Esophagus squamous epithelium (tissue), 5 donors: Measurements from ENCODE around the gene MOB3A. TPM values are rescaled to one million over a fixed set of nuclear protein-coding genes. Genes with fewer than 3 reads are reported as not detected.
"Not testable (repeated sequence)": the region's sequence is repeated elsewhere in the genome, so short reads cannot be mapped to it uniquely, and the experiment has no call there.

Experiments used
- DNase-seq: peaks from one replicate; lab custom pipeline; 2025; lab: John Stamatoyannopoulos, UW
- H3K27ac ChIP-seq, 4 donors: fragments of 200-600 bp; sonication (generic); one replicate each; pipeline ENCODE4 v1.5.1; 2016 to 2019; ENCODE audit warnings: mild to moderate bottlenecking in 1 of 4
- H3K27me3 ChIP-seq, 4 donors: fragments of 200-600 bp; sonication (generic); 1 replicate in 3 of 4; 2 replicates in 1 of 4; pipeline versions ENCODE4 v1.5.1 to v1.6.0; 2017 to 2021; ENCODE audit warnings: antibody characterized with exemption in 1 of 4
- H3K36me3 ChIP-seq, 3 donors: fragments of 200-600 bp; sonication (generic); one replicate each; pipeline ENCODE4 v1.5.1; 2016 to 2019
- H3K4me1 ChIP-seq, 3 donors: fragments of 200-600 bp; sonication (generic); one replicate each; pipeline ENCODE4 v1.5.1; 2017 to 2019
- H3K4me3 ChIP-seq, 4 donors: fragments of 200-600 bp; sonication (generic); 1 replicate in 3 of 4; 2 replicates in 1 of 4; pipeline ENCODE4 v1.5.1; 2016 to 2019; ENCODE audit warnings: mild to moderate bottlenecking in 2 of 4, moderate library complexity in 1 of 4
- H3K9me3 ChIP-seq, 3 donors: fragments of 200-600 bp; sonication (generic); one replicate each; pipeline ENCODE4 v1.5.1; 2016 to 2019
- POLR2A ChIP-seq, 4 donors: fragments of 450-650 bp; IDR thresholded peaks; one replicate each; pipeline ENCODE4 v1.6.1; 2017; ENCODE audit warnings: antibody characterized with exemption in 4 of 4, mild to moderate bottlenecking in 4 of 4, moderate library complexity in 3 of 4
- WGBS, 2 donors: methylation state at CpG; one replicate each; pipeline ENCODE4 v1.1.5; 2018; 5-methylcytosine and 5-hydroxymethylcytosine counted together
- intact Hi-C: fragments of 100-400 bp; cut with DNase I; formaldehyde crosslinking; loops from one replicate; pipeline ENCODE4 v1.15.0; 2022
- total RNA-seq, 4 donors: library from RNA; depleted of rRNA; stranded (reverse); fragments of >200 nt; gene quantifications; one replicate each; pipeline ENCODE4 v1.1.0, GENCODE V29; 2016
- TF ChIP-seq, protein P1 (sequence below), 6 experiments: fragments of 450-650 bp in 4 of 6; fragments of 200-600 bp in 2 of 6; sonication (generic) in 2 of 6; IDR thresholded peaks; one replicate each; pipeline ENCODE4 v1.5.1; 2016 to 2019; ENCODE audit warnings: antibody characterized with exemption in 6 of 6, mild to moderate bottlenecking in 4 of 6, moderate library complexity in 4 of 6
- donor health status: DM: yes; HTN: yes; CAD: no.

Gene MOB3A
- total RNA-seq, 4 donors from 2014 or later = 22.9 to 26.9 (median 23.6) TPM

DNA sequence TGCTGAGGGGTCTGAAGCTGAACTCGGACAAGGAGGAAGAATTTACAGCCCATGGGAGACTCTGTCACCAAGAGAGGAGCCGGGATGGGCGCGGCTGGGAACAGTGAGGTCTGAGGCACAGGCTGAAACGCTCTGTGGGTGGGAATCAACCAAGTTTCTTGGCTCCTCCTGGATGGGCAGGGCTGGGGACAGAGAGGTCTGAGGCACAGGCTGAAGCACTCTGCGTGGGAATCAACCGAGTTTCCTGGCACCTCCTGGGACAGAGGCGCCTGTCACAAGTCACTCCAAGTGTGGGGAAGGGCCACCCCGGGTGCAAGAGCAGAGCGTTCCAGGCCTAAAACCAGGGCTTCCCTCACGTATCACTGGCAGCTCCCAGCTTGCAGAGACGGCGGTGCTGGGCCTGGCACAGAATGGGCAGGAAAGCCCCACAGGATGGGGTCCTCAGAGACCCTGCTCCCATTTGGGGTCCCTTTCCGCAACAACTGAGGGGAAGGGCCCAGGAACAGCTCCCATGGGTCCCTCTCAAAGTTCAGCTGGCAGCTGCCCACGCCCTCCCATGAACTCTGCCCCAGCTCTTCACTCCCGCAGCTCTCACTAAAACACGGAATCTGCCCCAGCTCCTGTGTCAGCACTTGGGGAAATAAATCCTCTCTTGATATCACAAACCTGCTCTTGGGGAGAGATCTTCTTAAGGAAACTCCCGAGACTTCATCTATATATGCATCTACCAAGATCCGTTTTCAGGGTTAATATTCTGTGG lies 36.8 kb upstream of the MOB3A start:
- TF ChIP-seq, protein P1, sequence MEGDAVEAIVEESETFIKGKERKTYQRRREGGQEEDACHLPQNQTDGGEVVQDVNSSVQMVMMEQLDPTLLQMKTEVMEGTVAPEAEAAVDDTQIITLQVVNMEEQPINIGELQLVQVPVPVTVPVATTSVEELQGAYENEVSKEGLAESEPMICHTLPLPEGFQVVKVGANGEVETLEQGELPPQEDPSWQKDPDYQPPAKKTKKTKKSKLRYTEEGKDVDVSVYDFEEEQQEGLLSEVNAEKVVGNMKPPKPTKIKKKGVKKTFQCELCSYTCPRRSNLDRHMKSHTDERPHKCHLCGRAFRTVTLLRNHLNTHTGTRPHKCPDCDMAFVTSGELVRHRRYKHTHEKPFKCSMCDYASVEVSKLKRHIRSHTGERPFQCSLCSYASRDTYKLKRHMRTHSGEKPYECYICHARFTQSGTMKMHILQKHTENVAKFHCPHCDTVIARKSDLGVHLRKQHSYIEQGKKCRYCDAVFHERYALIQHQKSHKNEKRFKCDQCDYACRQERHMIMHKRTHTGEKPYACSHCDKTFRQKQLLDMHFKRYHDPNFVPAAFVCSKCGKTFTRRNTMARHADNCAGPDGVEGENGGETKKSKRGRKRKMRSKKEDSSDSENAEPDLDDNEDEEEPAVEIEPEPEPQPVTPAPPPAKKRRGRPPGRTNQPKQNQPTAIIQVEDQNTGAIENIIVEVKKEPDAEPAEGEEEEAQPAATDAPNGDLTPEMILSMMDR (IDR thresholded peaks at IDR 0.05) = no peak
- TF ChIP-seq POLR2A (IDR thresholded peaks at IDR 0.05) = no peak
- no peaks in the 10 kb centered on the region for H3K4me1 ChIP-seq
- 86 to 91% methylated on average over 9 to 16 of the region's 19 CpGs for WGBS, 2 donors
- no peak overlapping the region for H3K27ac ChIP-seq
- no peaks in the 10 kb centered on the region for H3K9me3 ChIP-seq
- intact Hi-C loops = loop anchor here (10.0 kb wide), 1 partner anchor 178 kb away; no protein-coding TSS in a partner anchor
- H3K27me3 ChIP-seq = no peaks in the 10 kb centered on the region
- no peak overlapping the region for H3K4me3 ChIP-seq
- DNase-seq = no peak
- H3K36me3 ChIP-seq = peaks cover 39 to 93% (median 41%) of the 10 kb centered on the region in 3 donors

DNA sequence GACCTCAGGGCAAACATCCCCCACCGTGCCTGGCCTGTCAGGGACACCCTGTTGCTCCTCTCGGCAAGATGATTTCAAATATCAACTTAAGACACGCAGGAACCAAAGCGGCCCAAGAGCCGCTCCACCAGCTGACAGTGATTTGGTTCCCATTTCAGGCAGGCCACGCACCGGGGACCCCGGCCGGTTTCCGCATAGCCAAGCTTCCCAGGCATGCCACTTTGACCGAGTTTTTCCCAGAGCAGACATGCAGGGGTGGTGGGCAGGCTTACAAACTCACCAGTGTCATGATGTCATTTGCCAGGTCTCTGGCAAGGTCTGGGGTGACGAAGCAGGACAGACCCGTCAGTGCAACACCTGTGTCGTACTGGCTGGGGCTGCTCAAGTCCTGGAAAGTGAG lies 36.1 kb upstream of the MOB3A start:
- WGBS, 2 donors = 97 to 98% methylated on average over 6 to 11 of the region's 14 CpGs
- intact Hi-C loops = loop anchor here (10.0 kb wide), 1 partner anchor 177 kb away; no protein-coding TSS in a partner anchor
- DNase-seq = no peak
- no peaks in the 10 kb centered on the region for H3K9me3 ChIP-seq
- no peaks in the 10 kb centered on the region for H3K4me1 ChIP-seq
- H3K4me3 ChIP-seq = no peak overlapping the region
- no peak overlapping the region for H3K27ac ChIP-seq
- peaks cover 38 to 93% (median 38%) of the 10 kb centered on the region in 3 donors for H3K36me3 ChIP-seq
- H3K27me3 ChIP-seq = no peaks in the 10 kb centered on the region
- TF ChIP-seq, protein P1 (IDR thresholded peaks at IDR 0.05) = no peak
- TF ChIP-seq POLR2A (IDR thresholded peaks at IDR 0.05) = no peak

DNA sequence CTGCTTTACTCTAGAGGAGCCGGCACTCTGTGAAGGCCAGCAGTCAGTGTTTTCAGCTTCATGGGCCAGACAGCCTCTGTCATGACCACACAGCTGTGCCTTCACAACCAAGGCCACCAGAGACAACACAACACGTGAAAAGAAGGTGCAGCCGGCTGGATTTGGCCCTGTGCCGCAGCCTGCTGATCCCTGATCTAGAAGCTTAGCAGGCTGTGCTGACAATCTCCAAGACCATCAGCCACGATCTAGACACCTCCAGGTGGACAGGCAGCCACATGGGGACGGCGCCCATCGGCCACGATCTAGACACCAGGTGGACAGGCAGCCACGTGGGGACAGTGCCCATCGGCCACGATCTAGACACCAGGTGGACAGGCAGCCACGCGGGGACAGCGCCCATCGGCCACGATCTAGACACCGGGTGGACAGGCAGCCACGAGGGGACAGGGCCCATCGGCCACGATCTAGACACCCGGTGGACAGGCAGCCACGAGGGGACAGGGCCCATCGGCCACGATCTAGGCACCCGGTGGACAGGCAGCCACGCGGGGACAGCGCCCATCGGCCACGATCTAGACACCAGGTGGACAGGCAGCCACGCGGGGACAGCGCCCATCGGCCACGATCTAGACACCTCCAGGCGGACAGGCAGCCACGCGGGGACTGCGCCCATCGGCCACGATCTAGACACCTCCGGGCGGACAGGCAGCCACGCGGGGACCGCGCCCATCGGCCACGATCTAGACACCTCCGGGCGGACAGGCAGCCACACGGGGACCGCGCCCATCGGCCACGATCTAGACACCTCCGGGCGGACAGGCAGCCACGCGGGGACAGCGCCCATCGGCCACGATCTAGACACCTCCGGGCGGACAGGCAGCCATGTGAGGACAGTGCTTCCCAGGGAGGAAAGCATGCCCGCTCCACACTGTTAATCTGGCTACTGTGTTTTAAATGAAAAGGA lies 35.2 kb upstream of the MOB3A start:
- intact Hi-C loops = loop anchor here (10.0 kb wide), 1 partner anchor 176 kb away; no protein-coding TSS in a partner anchor
- not testable (repeated sequence) for H3K27ac ChIP-seq, H3K27me3 ChIP-seq, H3K4me3 ChIP-seq, H3K9me3 ChIP-seq, DNase-seq, H3K4me1 ChIP-seq
- peaks cover 33 to 93% (median 44%) of the 10 kb centered on the region in 3 donors for H3K36me3 ChIP-seq
- WGBS, 2 donors = 87 to 92% methylated on average over 18 to 30 of the region's 67 CpGs

DNA sequence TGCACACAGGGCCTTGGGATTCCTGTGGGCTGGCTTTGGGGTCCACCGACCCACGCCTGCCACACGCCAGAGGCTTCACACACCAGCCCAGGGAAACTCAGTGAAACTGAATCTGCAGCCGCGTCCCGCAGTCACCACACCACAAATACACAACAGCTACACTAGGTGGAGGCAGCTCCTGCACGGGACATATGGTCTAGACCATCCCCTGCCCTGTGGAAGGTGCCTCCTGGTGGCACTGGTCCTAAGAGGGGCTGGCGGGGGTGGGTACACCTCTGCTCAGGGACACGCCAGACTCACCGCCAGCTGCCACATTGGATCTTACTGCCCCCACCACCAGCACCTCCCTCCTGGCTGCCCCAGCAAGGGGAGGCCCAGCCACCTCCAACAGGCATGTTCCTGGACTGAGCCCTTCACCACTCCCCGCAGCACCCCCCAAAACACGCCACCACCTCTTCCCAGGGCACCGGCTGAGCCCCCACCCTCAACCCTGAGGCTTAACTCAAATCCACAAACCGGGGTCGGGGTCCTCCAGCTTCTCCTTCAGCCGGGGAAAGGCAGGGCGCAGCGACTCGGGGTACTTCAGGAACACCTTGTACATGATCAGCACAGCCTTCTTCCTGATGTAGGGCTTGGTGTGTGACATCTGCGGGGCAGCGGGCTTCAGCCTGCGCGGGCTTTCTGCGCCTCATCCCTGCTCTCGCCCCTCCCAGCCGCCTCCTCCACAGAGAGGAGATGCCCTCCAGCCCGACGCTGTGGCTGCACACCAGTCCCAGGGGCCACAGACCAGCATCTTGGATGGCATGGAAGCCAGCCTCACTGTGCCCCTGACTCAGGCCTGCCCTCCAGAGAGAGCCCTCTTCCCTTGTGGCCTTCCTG lies 34.0 kb upstream of the MOB3A start:
- Histone ChIP-seq H3K36me3 (peaks cover 32 to 93% (median 44%) of the 10 kb centered on the region in 3 donors), H3K9me3 (no peaks in the 10 kb centered on the region), H3K4me3 (no peak overlapping the region), H3K27ac (no peak overlapping the region), H3K4me1 (no peaks in the 10 kb centered on the region), H3K27me3 (no peaks in the 10 kb centered on the region)
- 96 to 100% methylated on average over 4 to 7 of the region's 28 CpGs for WGBS, 2 donors
- intact Hi-C loops = loop anchor here (10.0 kb wide), 1 partner anchor 175 kb away; no protein-coding TSS in a partner anchor
- no peak for DNase-seq
- no peak for TF ChIP-seq POLR2A (IDR thresholded peaks at IDR 0.05)
- TF ChIP-seq, protein P1 (IDR thresholded peaks at IDR 0.05) = no peak

DNA sequence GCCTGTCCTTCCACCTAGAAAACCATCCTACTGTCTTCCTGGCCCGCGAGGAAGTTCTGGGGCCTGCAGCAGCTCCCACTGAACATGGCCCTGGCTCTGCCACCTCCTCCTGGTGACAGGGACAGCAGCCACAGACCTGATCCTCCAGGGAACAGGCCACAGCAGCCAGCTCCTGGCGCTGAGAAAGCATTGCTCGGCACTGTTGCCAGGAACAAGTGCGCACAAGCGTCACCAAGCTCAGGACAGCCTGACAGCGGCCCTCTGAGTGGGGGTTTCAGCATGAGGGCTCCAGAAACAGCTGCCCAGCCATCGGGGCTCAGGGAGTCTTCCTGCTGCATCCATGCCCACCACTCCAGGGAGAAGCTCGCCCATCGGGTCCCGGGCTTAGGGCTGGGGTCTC lies 33.4 kb upstream of the MOB3A start:
- Histone ChIP-seq H3K4me1 (no peaks in the 10 kb centered on the region), H3K27ac (no peak overlapping the region), H3K27me3 (no peaks in the 10 kb centered on the region), H3K9me3 (no peaks in the 10 kb centered on the region), H3K36me3 (peaks cover 32 to 93% (median 50%) of the 10 kb centered on the region in 3 donors), H3K4me3 (no peak overlapping the region)
- TF ChIP-seq POLR2A (IDR thresholded peaks at IDR 0.05) = no peak
- TF ChIP-seq, protein P1 (IDR thresholded peaks at IDR 0.05) = no peak
- DNase-seq = no peak
- 92% methylated on average over 2 of the region's 11 CpGs; no CpG with 5 or more reads in 1 of the 2 donors for WGBS, 2 donors
- intact Hi-C loops = no loop called here
